C4-2B (cell line): Measurements from ENCODE around the gene HSPA1A.

Source experiments
- H3K27ac ChIP-seq: fragments of 450-650 bp; 2 replicates; pipeline ENCODE4 v1.5.1; 2017
- CTCF ChIP-seq: fragments of 450-650 bp; conservative IDR thresholded peaks from 2 replicates; pipeline ENCODE4 v1.5.1; 2017; ENCODE audit warnings: mild to moderate bottlenecking
- ZFX ChIP-seq: fragments of 450-650 bp; IDR thresholded peaks from 2 replicates; pipeline ENCODE4 v1.6.1; 2017

The HSPA1A gene

DNA sequence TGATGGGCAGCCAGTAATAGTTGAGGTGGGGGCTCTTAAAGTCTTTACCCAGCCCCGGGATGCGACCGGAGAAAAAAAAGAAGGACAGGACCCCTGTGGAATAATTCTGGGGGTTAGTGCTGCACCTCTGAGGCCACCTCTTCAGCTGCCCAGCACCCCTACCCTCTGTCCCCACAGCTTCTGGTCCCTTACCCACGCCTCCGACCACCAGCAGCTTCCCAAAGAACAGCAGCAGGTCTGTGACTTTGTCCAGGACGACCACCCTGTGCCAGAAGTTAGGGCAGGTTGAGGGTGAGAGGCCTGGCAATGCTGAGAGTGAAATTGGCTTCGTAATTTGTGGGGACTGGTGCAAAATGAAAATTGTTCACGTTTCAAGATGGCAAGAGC lies 49.5 kb downstream of the HSPA1A start:
- no peak overlapping the region; the same call in 1 of the 2 replicates for H3K27ac ChIP-seq
- TF ChIP-seq ZFX = no peak
- no peak for TF ChIP-seq CTCF

- H3K27ac ChIP-seq = no peak overlapping the region
- TF ChIP-seq CTCF (no peak), ZFX (no peak)
Observed at GRCh38 chr6:31865205-31866118, 50.1 kb downstream of the HSPA1A start.
